Measurements from ENCODE around the gene SLC15A3. TPM values are rescaled to one million over a fixed set of nuclear protein-coding genes. Genes with fewer than 3 reads are reported as not detected.

The SLC15A3 gene
- total RNA-seq, 1 donor from 2014 or later = 0.62 TPM

- Mint-ChIP-seq H3K9me3 (ENCODE audit: unreplicated experiment) (no peaks in the 10 kb centered on the region), H3K4me1 (ENCODE audit: unreplicated experiment) (peaks cover 4% of the 10 kb centered on the region), H3K27me3 (ENCODE audit: unreplicated experiment) (no peaks in the 10 kb centered on the region), H3K27ac (ENCODE audit: unreplicated experiment) (no peak overlapping the region), H3K4me3 (ENCODE audit: unreplicated experiment) (no peak overlapping the region), H3K36me3 (ENCODE audit: low read depth, unreplicated experiment) (peaks cover 52% of the 10 kb centered on the region)
- TF ChIP-seq CTCF (IDR thresholded peaks at IDR 0.05; ENCODE audit: unreplicated experiment) = peak; percentile 88
- peak; percentile 62 for DNase-seq (ENCODE audit: low spot score)
Observed at GRCh38 chr11:60899046-60899936, 52.7 kb downstream of the SLC15A3 start.

GRCh38 chr11:60897496-60897895 is 54.5 kb downstream of the SLC15A3 start:
- TF ChIP-seq CTCF (IDR thresholded peaks at IDR 0.05; ENCODE audit: unreplicated experiment) = no peak
- Mint-ChIP-seq H3K4me3 (ENCODE audit: unreplicated experiment) (peak overlapping the region; percentile 8), H3K36me3 (ENCODE audit: low read depth, unreplicated experiment) (peaks cover 51% of the 10 kb centered on the region), H3K9me3 (ENCODE audit: unreplicated experiment) (no peaks in the 10 kb centered on the region), H3K4me1 (ENCODE audit: unreplicated experiment) (no peaks in the 10 kb centered on the region), H3K27me3 (ENCODE audit: unreplicated experiment) (no peaks in the 10 kb centered on the region), H3K27ac (ENCODE audit: unreplicated experiment) (no peak overlapping the region)
- DNase-seq (ENCODE audit: low spot score) = no peak

GRCh38 chr11:60895687-60896086 is 56.3 kb downstream of the SLC15A3 start:
- H3K9me3 Mint-ChIP-seq (ENCODE audit: unreplicated experiment) = no peaks in the 10 kb centered on the region
- DNase-seq (ENCODE audit: low spot score) = no peak
- no peak for TF ChIP-seq CTCF (IDR thresholded peaks at IDR 0.05; ENCODE audit: unreplicated experiment)
- H3K27me3 Mint-ChIP-seq (ENCODE audit: unreplicated experiment) = no peaks in the 10 kb centered on the region
- H3K4me3 Mint-ChIP-seq (ENCODE audit: unreplicated experiment) = no peak overlapping the region
- no peak overlapping the region for H3K27ac Mint-ChIP-seq (ENCODE audit: unreplicated experiment)
- H3K4me1 Mint-ChIP-seq (ENCODE audit: unreplicated experiment) = no peaks in the 10 kb centered on the region
- H3K36me3 Mint-ChIP-seq (ENCODE audit: low read depth, unreplicated experiment) = peaks cover 49% of the 10 kb centered on the region

- DNase-seq (ENCODE audit: low spot score) = no peak
- Mint-ChIP-seq H3K36me3 (ENCODE audit: low read depth, unreplicated experiment) (peaks cover 30% of the 10 kb centered on the region), H3K27ac (ENCODE audit: unreplicated experiment) (no peak overlapping the region), H3K27me3 (ENCODE audit: unreplicated experiment) (peaks cover 2% of the 10 kb centered on the region), H3K9me3 (ENCODE audit: unreplicated experiment) (no peaks in the 10 kb centered on the region), H3K4me1 (ENCODE audit: unreplicated experiment) (no peaks in the 10 kb centered on the region), H3K4me3 (ENCODE audit: unreplicated experiment) (no peak overlapping the region)
- TF ChIP-seq CTCF (IDR thresholded peaks at IDR 0.05; ENCODE audit: unreplicated experiment) = no peak
Observed at GRCh38 chr11:60891103-60891741, 60.8 kb downstream of the SLC15A3 start.

DNA sequence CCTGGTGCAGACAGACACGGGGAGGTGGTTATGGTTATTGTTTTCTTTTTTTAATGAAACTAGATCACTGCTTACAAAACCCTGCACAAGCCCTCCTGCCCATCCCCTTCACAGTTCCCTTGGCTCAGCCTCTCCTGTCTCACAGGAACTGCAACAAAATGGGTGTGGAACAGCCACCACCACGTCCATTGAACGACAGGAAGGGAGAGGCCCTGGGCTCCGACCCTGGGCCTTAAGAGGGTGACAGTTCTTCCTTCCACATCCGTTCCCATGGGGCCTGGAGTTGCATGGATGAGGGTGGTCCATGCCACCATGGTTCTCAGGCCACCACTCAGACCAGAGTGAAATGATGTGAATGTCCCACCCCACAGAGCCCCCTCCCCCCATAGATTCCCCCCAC is 61.3 kb downstream of the SLC15A3 start:
- no peak for TF ChIP-seq CTCF (IDR thresholded peaks at IDR 0.05; ENCODE audit: unreplicated experiment)
- H3K27ac Mint-ChIP-seq (ENCODE audit: unreplicated experiment) = no peak overlapping the region
- DNase-seq (ENCODE audit: low spot score) = no peak
- H3K36me3 Mint-ChIP-seq (ENCODE audit: low read depth, unreplicated experiment) = peaks cover 26% of the 10 kb centered on the region
- no peaks in the 10 kb centered on the region for H3K4me1 Mint-ChIP-seq (ENCODE audit: unreplicated experiment)
- H3K4me3 Mint-ChIP-seq (ENCODE audit: unreplicated experiment) = no peak overlapping the region
- H3K27me3 Mint-ChIP-seq (ENCODE audit: unreplicated experiment) = peaks cover 2% of the 10 kb centered on the region
- H3K9me3 Mint-ChIP-seq (ENCODE audit: unreplicated experiment) = no peaks in the 10 kb centered on the region

All from endothelial cell (in vitro differentiated cells).